Neural progenitor cell (in vitro differentiated cells): ENCODE data around the gene CNIH2. TPM values are rescaled to one million over a fixed set of nuclear protein-coding genes. Genes with fewer than 3 reads are reported as not detected.

Experiments
- DNase-seq: peaks from one replicate; pipeline ENCODE4 v3.0.0-alpha.2; 2016; ENCODE audit warnings: low spot score
- H2AFZ ChIP-seq: fragments of 200-600 bp; sonication (generic); replicated peaks from 2 replicates; pipeline ENCODE4 v1.6.1; 2016; ENCODE audit warnings: antibody characterized with exemption
- H3F3A ChIP-seq: fragments of 200-600 bp; sonication (generic); 2 replicates; pipeline ENCODE4 v1.6.1; 2016; ENCODE audit warnings: antibody characterized with exemption, low read depth
- H3K27ac ChIP-seq: fragments of 200-600 bp; sonication (generic); 2 replicates; pipeline ENCODE4 v1.5.1; 2016; ENCODE audit warnings: mild to moderate bottlenecking
- H3K27me3 ChIP-seq: fragments of 200-600 bp; sonication (generic); 2 replicates; pipeline ENCODE4 v1.6.1; 2016; ENCODE audit warnings: mild to moderate bottlenecking, moderate library complexity
- H3K36me3 ChIP-seq: fragments of 200-600 bp; sonication (generic); 2 replicates; pipeline ENCODE4 v1.5.1; 2016
- H3K4me1 ChIP-seq: fragments of 200-600 bp; sonication (generic); 2 replicates; pipeline ENCODE4 v1.6.1; 2016; ENCODE audit warnings: mixed run types
- H3K4me2 ChIP-seq: fragments of 200-600 bp; sonication (generic); 2 replicates; pipeline ENCODE4 v1.6.1; 2016
- H3K4me3 ChIP-seq: fragments of 200-600 bp; sonication (generic); 2 replicates; pipeline ENCODE4 v1.5.1; 2016
- H3K79me2 ChIP-seq: fragments of 200-600 bp; sonication (generic); 2 replicates; pipeline ENCODE4 v1.6.1; 2016; ENCODE audit warnings: low read depth
- H3K9ac ChIP-seq: fragments of 200-600 bp; sonication (generic); 2 replicates; pipeline ENCODE4 v1.6.1; 2016
- H3K9me3 ChIP-seq: fragments of 200-600 bp; sonication (generic); 2 replicates; pipeline ENCODE4 v1.5.1; 2016; ENCODE audit warnings: low read depth
- H4K20me1 ChIP-seq: fragments of 200-600 bp; sonication (generic); 2 replicates; pipeline ENCODE4 v1.6.1; 2016; ENCODE audit warnings: low read depth
- H3K27ac Mint-ChIP-seq: 3 replicates; pipeline ENCODE4 v1.8.0; 2021; ENCODE audit warnings: mixed read lengths
- H3K27me3 Mint-ChIP-seq: 2 replicates; pipeline ENCODE4 v1.8.0; 2022; ENCODE audit warnings: low read depth, mild to moderate bottlenecking, inconsistent platforms, moderate library complexity, mixed read lengths; ENCODE audit not compliant: insufficient read depth
- H3K36me3 Mint-ChIP-seq: 3 replicates; pipeline ENCODE4 v1.8.0; 2021; ENCODE audit warnings: mixed read lengths
- H3K4me1 Mint-ChIP-seq: 3 replicates; pipeline ENCODE4 v1.8.0; 2021; ENCODE audit warnings: mixed read lengths
- H3K4me3 Mint-ChIP-seq: 3 replicates; pipeline ENCODE4 v1.8.0; 2021; ENCODE audit warnings: mild to moderate bottlenecking, moderate library complexity, mixed read lengths
- H3K9me3 Mint-ChIP-seq: 3 replicates; pipeline ENCODE4 v1.8.0; 2020; ENCODE audit warnings: mixed read lengths
- CTCF ChIP-seq: fragments of 200-600 bp; sonication (generic); IDR thresholded peaks from 2 replicates; pipeline ENCODE4 v1.5.1; 2017; ENCODE audit warnings: antibody characterized with exemption, mild to moderate bottlenecking
- EZH2 ChIP-seq: fragments of 200-600 bp; sonication (generic); IDR thresholded peaks from 2 replicates; pipeline ENCODE4 v1.6.1; 2017; ENCODE audit warnings: antibody characterized with exemption, mild to moderate bottlenecking, moderate library complexity
- EZH2phosphoT487 ChIP-seq: fragments of 200-600 bp; sonication (generic); IDR thresholded peaks from 2 replicates; pipeline ENCODE4 v1.6.1; 2017; ENCODE audit warnings: antibody characterized with exemption
- total RNA-seq: library from RNA; depleted of rRNA; stranded (reverse); fragments of >200 nt; gene quantifications from 2 replicates; pipeline ENCODE4 v1.2.3, GENCODE V29; 2015; ENCODE audit warnings: low replicate concordance

The CNIH2 gene
- total RNA-seq, 1 donor from 2014 or later: 5.7 TPM

DNA sequence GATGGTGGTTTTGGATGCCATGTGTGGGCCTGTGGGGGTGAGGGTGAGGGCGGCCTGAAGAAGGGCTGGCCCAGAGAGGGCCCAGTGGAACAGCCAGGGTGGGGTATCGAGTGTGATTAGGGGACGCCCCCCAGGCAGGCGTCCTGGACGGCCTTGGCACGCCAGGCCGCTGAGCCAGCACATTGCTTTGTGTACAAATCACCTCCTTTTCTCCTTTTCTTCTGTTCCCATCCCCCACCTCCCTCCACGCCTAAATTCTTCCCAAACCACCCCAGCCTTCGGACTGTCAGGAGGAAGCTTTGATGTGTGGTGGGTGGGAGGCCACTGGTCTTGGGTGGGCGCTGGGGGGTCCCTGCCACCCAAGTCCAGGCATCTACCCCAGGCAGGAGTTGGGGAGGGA is 46.7 kb downstream of the CNIH2 start:
- H3K4me3 ChIP-seq: no peak overlapping the region
- H3K27me3 ChIP-seq: peaks cover 3% of the 10 kb centered on the region
- peaks cover 7% of the 10 kb centered on the region for H3K9me3 Mint-ChIP-seq
- no peak overlapping the region for H3K4me3 Mint-ChIP-seq
- DNase-seq: no peak
- H3K4me1 ChIP-seq: peaks cover 11% of the 10 kb centered on the region
- peak overlapping the region; percentile 70 for H2AFZ ChIP-seq
- peaks cover 54% of the 10 kb centered on the region for H3K4me1 Mint-ChIP-seq
- TF ChIP-seq CTCF (no peak), EZH2 (no peak), EZH2phosphoT487 (no peak)
- H3K9ac ChIP-seq: no peak overlapping the region
- H3K27ac Mint-ChIP-seq: peak overlapping the region; percentile 96
- H3K27me3 Mint-ChIP-seq: peaks cover 24% of the 10 kb centered on the region
- no peaks in the 10 kb centered on the region for H3F3A ChIP-seq
- H3K27ac ChIP-seq: no peak overlapping the region
- H3K4me2 ChIP-seq: peak overlapping the region; percentile 47
- no peaks in the 10 kb centered on the region for H3K36me3 ChIP-seq
- H4K20me1 ChIP-seq: no peaks in the 10 kb centered on the region
- H3K9me3 ChIP-seq: no peaks in the 10 kb centered on the region
- H3K36me3 Mint-ChIP-seq: no peaks in the 10 kb centered on the region
- H3K79me2 ChIP-seq: no peaks in the 10 kb centered on the region

GRCh38 chr11:66325263-66325671 is 47.3 kb downstream of the CNIH2 start:
- Mint-ChIP-seq H3K27ac (no peak overlapping the region), H3K4me1 (peaks cover 51% of the 10 kb centered on the region), H3K27me3 (peaks cover 21% of the 10 kb centered on the region), H3K36me3 (no peaks in the 10 kb centered on the region), H3K9me3 (peaks cover 2% of the 10 kb centered on the region), H3K4me3 (no peak overlapping the region)
- H4K20me1 ChIP-seq: no peaks in the 10 kb centered on the region
- H3K27me3 ChIP-seq: peaks cover 3% of the 10 kb centered on the region
- H3K4me3 ChIP-seq: no peak overlapping the region
- H3K36me3 ChIP-seq: no peaks in the 10 kb centered on the region
- peaks cover 11% of the 10 kb centered on the region for H3K4me1 ChIP-seq
- no peaks in the 10 kb centered on the region for H3K9me3 ChIP-seq
- no peak overlapping the region for H3K27ac ChIP-seq
- no peak overlapping the region for H3K4me2 ChIP-seq
- H3K79me2 ChIP-seq: no peaks in the 10 kb centered on the region
- H3K9ac ChIP-seq: no peak overlapping the region
- H3F3A ChIP-seq: no peaks in the 10 kb centered on the region
- TF ChIP-seq CTCF: no peak
- TF ChIP-seq EZH2: no peak
- TF ChIP-seq EZH2phosphoT487: no peak
- no peak for DNase-seq
- H2AFZ ChIP-seq: no peak overlapping the region

DNA sequence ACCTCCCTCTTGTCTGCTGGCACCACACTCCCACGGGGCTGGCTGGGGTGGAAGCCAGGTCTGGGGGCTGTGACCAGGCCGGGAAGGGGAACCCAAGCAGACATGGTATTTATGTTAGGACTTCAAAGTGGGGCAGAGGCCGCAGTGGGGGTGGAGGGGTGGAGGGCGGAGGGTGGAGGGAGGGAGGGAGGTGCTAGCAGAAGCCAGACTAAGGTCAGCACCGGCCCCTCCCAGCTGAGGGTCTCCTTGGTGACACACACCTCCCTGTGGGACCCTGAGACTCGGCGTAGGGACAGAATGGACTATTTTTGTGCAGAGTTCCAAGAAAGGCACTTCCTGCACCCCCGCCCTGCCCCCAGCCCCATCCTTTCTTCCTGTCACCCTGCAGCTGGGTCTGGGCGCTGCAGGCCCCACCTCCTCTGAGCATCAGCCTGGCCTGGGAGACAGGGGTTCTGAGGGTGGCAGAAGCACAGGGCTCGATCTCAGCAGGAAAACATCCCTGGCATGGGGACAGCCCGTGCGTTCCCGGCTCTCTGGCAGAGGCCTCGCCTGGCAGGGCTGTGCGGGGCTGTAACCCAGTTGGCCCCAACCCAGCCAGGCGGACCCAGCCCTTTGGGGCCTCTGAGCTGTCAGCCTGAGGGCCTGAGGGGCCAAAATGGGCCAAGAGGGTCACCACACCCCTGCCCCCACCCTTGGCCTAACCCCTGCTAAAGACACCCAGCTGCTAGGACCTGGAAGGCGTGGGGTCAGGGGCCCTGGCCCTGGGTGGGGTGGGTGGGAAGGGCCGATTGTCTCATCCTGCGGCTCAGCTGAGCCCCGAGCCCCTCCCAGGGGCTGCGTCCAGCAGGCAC is 48.5 kb downstream of the CNIH2 start:
- H3K4me3 Mint-ChIP-seq: no peak overlapping the region
- H3K9me3 ChIP-seq: no peaks in the 10 kb centered on the region
- peaks cover 3% of the 10 kb centered on the region for H3K27me3 ChIP-seq
- H2AFZ ChIP-seq: no peak overlapping the region
- peaks cover 21% of the 10 kb centered on the region for H3K27me3 Mint-ChIP-seq
- no peak overlapping the region for H3K9ac ChIP-seq
- peaks cover 51% of the 10 kb centered on the region for H3K4me1 Mint-ChIP-seq
- H3K27ac ChIP-seq: no peak overlapping the region
- peak overlapping the region; percentile 12 for H3K27ac Mint-ChIP-seq
- no peaks in the 10 kb centered on the region for H3K79me2 ChIP-seq
- H3K4me2 ChIP-seq: no peak overlapping the region
- H3K4me3 ChIP-seq: no peak overlapping the region
- no peaks in the 10 kb centered on the region for H3K36me3 Mint-ChIP-seq
- peaks cover 11% of the 10 kb centered on the region for H3K4me1 ChIP-seq
- no peaks in the 10 kb centered on the region for H3K36me3 ChIP-seq
- no peaks in the 10 kb centered on the region for H3F3A ChIP-seq
- DNase-seq: no peak
- no peak for TF ChIP-seq CTCF
- TF ChIP-seq EZH2phosphoT487: no peak
- no peak for TF ChIP-seq EZH2
- no peaks in the 10 kb centered on the region for H4K20me1 ChIP-seq
- H3K9me3 Mint-ChIP-seq: no peaks in the 10 kb centered on the region
